Measurements from ENCODE around the gene CRYGB.

CRYGB gene

GRCh38 chr2:208175069-208175839, 29.3 kb upstream of the CRYGB start:
- no peak overlapping the region for H3K4me3 ChIP-seq (ENCODE audit: low read depth, low read length)
- TF ChIP-seq CTCF (IDR thresholded peaks at IDR 0.05; ENCODE audit: borderline replicate concordance, insufficient read depth, low read depth, low read length), result peak; percentile 90

DNA sequence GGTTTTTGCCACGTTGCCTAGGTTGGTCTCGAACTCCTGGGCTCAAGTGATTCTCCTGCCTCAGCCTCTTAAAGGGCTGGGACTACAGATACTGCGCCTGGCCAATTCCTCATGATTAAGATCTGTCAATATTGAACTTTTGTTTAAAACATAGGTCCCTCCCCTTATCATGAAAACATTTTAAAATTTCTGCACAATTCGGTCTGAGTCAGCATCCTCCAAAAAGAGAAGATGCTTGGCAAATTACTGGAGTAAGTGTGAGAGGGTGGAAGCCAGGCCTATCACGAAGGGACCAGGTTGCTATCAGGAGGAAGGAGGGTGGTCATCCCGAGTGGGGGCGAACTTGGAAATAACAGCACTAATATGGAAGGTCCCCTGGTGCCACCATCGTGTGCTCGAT, 28.2 kb upstream of the CRYGB start:
- H3K4me3 ChIP-seq (ENCODE audit: low read depth, low read length), result no peak overlapping the region
- TF ChIP-seq CTCF (IDR thresholded peaks at IDR 0.05; ENCODE audit: borderline replicate concordance, insufficient read depth, low read depth, low read length), result no peak

DNA sequence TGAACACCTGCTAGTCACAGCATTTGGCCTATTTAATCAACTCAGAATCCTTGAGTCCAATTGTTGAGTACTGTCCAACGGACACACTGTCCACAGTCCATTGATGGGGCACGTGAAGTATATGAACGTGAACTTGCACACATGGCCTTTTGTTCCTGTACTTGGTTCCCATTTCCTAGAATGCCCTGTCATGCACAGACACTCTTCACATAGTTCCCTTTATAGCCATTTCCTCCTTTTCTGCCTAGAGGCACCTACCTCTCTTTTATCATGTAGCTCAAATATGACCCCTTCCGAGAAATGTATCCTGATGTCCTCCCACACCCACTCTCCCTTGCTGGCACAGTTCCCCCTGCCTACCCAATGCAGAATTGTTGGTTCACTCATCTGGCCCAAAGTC, 26.2 kb upstream of the CRYGB start:
- no peak for TF ChIP-seq CTCF (IDR thresholded peaks at IDR 0.05; ENCODE audit: borderline replicate concordance, insufficient read depth, low read depth, low read length)
- no peak overlapping the region for H3K4me3 ChIP-seq (ENCODE audit: low read depth, low read length)

- TF ChIP-seq CTCF (IDR thresholded peaks at IDR 0.05; ENCODE audit: borderline replicate concordance, insufficient read depth, low read depth, low read length), result no peak
- no peak overlapping the region for H3K4me3 ChIP-seq (ENCODE audit: low read depth, low read length)
Measured at GRCh38 chr2:208164951-208165755, 19.2 kb upstream of the CRYGB start.

GRCh38 chr2:208163489-208163888, 17.5 kb upstream of the CRYGB start, which contains the start of gene CRYGA:
CRYGA (minus strand) TSS chr2:208163589; CDS start chr2:208163556, 33 bp downstream.
- no peak for TF ChIP-seq CTCF (IDR thresholded peaks at IDR 0.05; ENCODE audit: borderline replicate concordance, insufficient read depth, low read depth, low read length)
- no peak within 1 kb of the TSS for H3K4me3 ChIP-seq (ENCODE audit: low read depth, low read length)

DNA sequence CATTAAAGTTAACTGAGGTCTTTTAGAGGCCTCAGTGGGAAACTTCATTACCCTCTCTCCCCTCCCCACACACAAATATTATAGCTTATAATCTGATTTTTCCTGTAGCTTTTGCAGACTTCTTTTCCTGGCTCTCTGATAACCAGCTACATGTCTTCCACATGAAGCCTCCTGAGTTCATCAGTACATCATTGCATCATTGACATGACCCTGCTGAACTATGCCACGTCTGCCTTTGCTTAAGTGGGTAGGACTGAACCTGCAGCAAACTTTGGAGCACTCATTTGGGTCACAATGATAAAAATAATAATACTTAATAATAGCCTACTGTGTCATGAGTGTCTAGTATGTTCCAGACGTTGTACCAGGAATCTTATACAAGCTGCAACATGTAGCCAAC, 10.5 kb upstream of the CRYGB start:
- H3K4me3 ChIP-seq (ENCODE audit: low read depth, low read length), result no peak overlapping the region
- no peak for TF ChIP-seq CTCF (IDR thresholded peaks at IDR 0.05; ENCODE audit: borderline replicate concordance, insufficient read depth, low read depth, low read length)

All from GM12875 (cell line).